Measurements from ENCODE around the gene PLEKHA5.

The PLEKHA5 gene

GRCh38 chr12:19375888-19376287 lies 246.4 kb downstream of the PLEKHA5 start:
- H3K9me2 ChIP-seq (ENCODE audit: low read depth, low read length), result no peaks in the 10 kb centered on the region
- no peaks in the 10 kb centered on the region for H3K27me3 ChIP-seq (ENCODE audit: insufficient read depth, low read length)
- H3F3A ChIP-seq (ENCODE audit: insufficient read depth, low read length), result no peaks in the 10 kb centered on the region
- H2AFZ ChIP-seq (ENCODE audit: low read length), result no peak overlapping the region
- no peak overlapping the region for H3K4me2 ChIP-seq (ENCODE audit: low read length)
- no peak overlapping the region for H3K9ac ChIP-seq (ENCODE audit: low read length)
- TF ChIP-seq CTCF (IDR thresholded peaks at IDR 0.05; ENCODE audit: low read length) (no peak), EZH2 (IDR thresholded peaks at IDR 0.05; ENCODE audit: borderline replicate concordance, low read length) (no peak)
- H3K36me3 ChIP-seq (ENCODE audit: insufficient read depth, low read length), result no peaks in the 10 kb centered on the region
- no peaks in the 10 kb centered on the region for H3K4me1 ChIP-seq (ENCODE audit: insufficient read depth, low read length, severe bottlenecking)
- H3K9me3 ChIP-seq (ENCODE audit: low read length), result no peaks in the 10 kb centered on the region
- no peak overlapping the region for H3K4me3 ChIP-seq (ENCODE audit: low read depth, low read length, poor library complexity, severe bottlenecking)
- H3K27ac ChIP-seq (ENCODE audit: low read depth, low read length, poor library complexity, severe bottlenecking), result no peak overlapping the region
- no peaks in the 10 kb centered on the region for H3K79me2 ChIP-seq (ENCODE audit: insufficient read depth, low read length)
- H4K20me1 ChIP-seq (ENCODE audit: insufficient read depth, low read length), result no peaks in the 10 kb centered on the region

GRCh38 chr12:19376691-19377090 lies 247.2 kb downstream of the PLEKHA5 start:
- no peaks in the 10 kb centered on the region for H3K36me3 ChIP-seq (ENCODE audit: insufficient read depth, low read length)
- H3K9me3 ChIP-seq (ENCODE audit: low read length), result no peaks in the 10 kb centered on the region
- no peak overlapping the region for H3K4me2 ChIP-seq (ENCODE audit: low read length)
- no peaks in the 10 kb centered on the region for H3K9me2 ChIP-seq (ENCODE audit: low read depth, low read length)
- H2AFZ ChIP-seq (ENCODE audit: low read length), result no peak overlapping the region
- H3K79me2 ChIP-seq (ENCODE audit: insufficient read depth, low read length), result no peaks in the 10 kb centered on the region
- H3K9ac ChIP-seq (ENCODE audit: low read length), result no peak overlapping the region
- no peak overlapping the region for H3K27ac ChIP-seq (ENCODE audit: low read depth, low read length, poor library complexity, severe bottlenecking)
- TF ChIP-seq EZH2 (IDR thresholded peaks at IDR 0.05; ENCODE audit: borderline replicate concordance, low read length) (no peak), CTCF (IDR thresholded peaks at IDR 0.05; ENCODE audit: low read length) (no peak)
- H4K20me1 ChIP-seq (ENCODE audit: insufficient read depth, low read length), result no peaks in the 10 kb centered on the region
- H3F3A ChIP-seq (ENCODE audit: insufficient read depth, low read length), result no peaks in the 10 kb centered on the region
- no peaks in the 10 kb centered on the region for H3K4me1 ChIP-seq (ENCODE audit: insufficient read depth, low read length, severe bottlenecking)
- no peaks in the 10 kb centered on the region for H3K27me3 ChIP-seq (ENCODE audit: insufficient read depth, low read length)
- H3K4me3 ChIP-seq (ENCODE audit: low read depth, low read length, poor library complexity, severe bottlenecking), result no peak overlapping the region

GRCh38 chr12:19382111-19382526 lies 252.6 kb downstream of the PLEKHA5 start:
- Histone ChIP-seq H3F3A (ENCODE audit: insufficient read depth, low read length) (no peaks in the 10 kb centered on the region), H3K36me3 (ENCODE audit: insufficient read depth, low read length) (no peaks in the 10 kb centered on the region), H3K27me3 (ENCODE audit: insufficient read depth, low read length) (no peaks in the 10 kb centered on the region), H3K4me2 (ENCODE audit: low read length) (no peak overlapping the region), H4K20me1 (ENCODE audit: insufficient read depth, low read length) (no peaks in the 10 kb centered on the region), H3K9ac (ENCODE audit: low read length) (no peak overlapping the region), H3K27ac (ENCODE audit: low read depth, low read length, poor library complexity, severe bottlenecking) (no peak overlapping the region), H3K9me3 (ENCODE audit: low read length) (no peaks in the 10 kb centered on the region), H2AFZ (ENCODE audit: low read length) (no peak overlapping the region), H3K79me2 (ENCODE audit: insufficient read depth, low read length) (no peaks in the 10 kb centered on the region), H3K4me3 (ENCODE audit: low read depth, low read length, poor library complexity, severe bottlenecking) (no peak overlapping the region), H3K4me1 (ENCODE audit: insufficient read depth, low read length, severe bottlenecking) (no peaks in the 10 kb centered on the region), H3K9me2 (ENCODE audit: low read depth, low read length) (no peaks in the 10 kb centered on the region)
- TF ChIP-seq CTCF (IDR thresholded peaks at IDR 0.05; ENCODE audit: low read length) (no peak), EZH2 (IDR thresholded peaks at IDR 0.05; ENCODE audit: borderline replicate concordance, low read length) (no peak)

Measured in OCI-LY1 (cell line).